Stimulated activated CD8-positive, alpha-beta memory T cell treated with anti-CD3 and anti-CD28 coated beads, Interleukin-4, amount 100 ng/mL, for 1 hour (primary cell): ENCODE results near the gene OGFR.

Experiments
- DNase-seq, 2 donors: peaks; one replicate each; pipeline ENCODE4 v3.0.0-alpha.2; 2020; ENCODE audit warnings: low read depth in 2 of 2, low spot score in 1 of 2

The OGFR gene

GRCh38 chr20:62814060-62814708, 9.5 kb downstream of the OGFR start:
- DNase-seq: no peak

DNA sequence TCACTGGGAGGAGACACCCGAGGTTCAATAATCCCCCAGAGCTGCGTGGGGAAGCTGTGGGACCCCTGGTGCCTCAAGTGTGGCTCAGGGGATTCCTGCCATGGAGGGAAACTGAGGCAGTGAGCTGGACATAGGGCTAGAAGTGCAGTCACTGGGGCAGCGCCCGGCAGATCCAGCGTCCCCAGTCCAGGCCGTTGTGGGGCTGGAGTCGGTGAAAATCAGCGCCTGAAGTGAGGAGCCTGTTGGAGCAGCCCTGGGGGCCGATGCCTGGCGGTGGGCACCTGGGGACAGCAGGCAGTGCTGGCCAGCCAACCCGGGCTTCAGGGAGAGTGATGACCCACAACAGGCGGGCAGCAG, 10.1 kb downstream of the OGFR start:
- DNase-seq: no peak

DNA sequence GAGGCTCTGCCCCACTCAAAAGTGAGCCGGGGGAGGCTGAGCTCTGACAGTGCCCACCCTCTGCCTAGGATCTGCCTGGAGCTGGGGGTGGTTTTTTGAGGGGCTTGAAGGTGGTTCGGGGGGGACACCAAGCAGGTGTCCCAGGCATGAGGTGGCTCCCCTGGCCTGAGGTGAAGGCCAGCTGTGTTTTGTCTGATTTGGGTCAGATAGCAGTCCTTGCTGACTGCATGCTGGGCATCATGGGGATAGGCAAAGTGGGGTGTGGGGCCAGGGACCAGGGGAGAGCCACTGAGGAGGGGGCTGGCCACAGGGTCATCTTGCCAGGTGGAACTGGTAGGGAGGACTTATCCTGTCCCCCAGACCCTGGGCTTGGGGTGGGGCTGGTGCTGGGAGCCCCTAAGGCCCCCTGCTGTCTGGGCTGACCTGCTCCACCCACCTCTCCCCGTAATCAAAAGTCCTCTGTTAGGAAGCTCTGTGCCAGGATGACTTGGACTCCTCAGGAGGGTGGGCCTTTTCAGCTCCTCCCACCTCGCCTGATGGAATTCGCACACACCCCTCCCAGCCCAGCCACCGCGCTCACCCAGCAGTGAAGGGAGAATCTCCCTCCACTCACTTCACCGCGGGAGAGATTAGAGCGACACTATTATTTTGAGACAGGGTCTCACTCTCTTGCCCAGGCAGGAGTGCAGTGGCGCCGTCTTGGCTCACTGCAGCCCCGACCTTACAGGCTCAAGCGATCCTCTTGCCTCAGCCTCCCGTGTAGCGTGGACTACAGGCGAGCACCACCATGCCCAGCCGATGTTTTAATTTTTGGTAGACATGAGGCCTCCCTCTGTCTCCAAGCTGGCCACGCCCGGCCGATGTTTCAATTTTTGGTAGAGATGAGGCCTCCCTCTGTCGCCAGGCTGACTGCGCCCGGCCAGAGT, 10.7 kb downstream of the OGFR start:
- no peak for DNase-seq

GRCh38 chr20:62816031-62816883, 11.6 kb downstream of the OGFR start:
- no peak for DNase-seq

GRCh38 chr20:62816884-62817873, 12.5 kb downstream of the OGFR start, which contains the start of gene COL9A3:
Gene COL9A3 (plus strand): TSS chr20:62817050. CDS start chr20:62817065, 15 bp downstream.
- no peak for DNase-seq

- DNase-seq: no peak
Observed at GRCh38 chr20:62817975-62818591, 13.4 kb downstream of the OGFR start.

GRCh38 chr20:62818592-62819493, 14.2 kb downstream of the OGFR start:
- no peak for DNase-seq

- no peak for DNase-seq
Observed at GRCh38 chr20:62819494-62820174, 15.0 kb downstream of the OGFR start.

GRCh38 chr20:62820208-62820961, 15.8 kb downstream of the OGFR start:
- DNase-seq: no peak

DNA sequence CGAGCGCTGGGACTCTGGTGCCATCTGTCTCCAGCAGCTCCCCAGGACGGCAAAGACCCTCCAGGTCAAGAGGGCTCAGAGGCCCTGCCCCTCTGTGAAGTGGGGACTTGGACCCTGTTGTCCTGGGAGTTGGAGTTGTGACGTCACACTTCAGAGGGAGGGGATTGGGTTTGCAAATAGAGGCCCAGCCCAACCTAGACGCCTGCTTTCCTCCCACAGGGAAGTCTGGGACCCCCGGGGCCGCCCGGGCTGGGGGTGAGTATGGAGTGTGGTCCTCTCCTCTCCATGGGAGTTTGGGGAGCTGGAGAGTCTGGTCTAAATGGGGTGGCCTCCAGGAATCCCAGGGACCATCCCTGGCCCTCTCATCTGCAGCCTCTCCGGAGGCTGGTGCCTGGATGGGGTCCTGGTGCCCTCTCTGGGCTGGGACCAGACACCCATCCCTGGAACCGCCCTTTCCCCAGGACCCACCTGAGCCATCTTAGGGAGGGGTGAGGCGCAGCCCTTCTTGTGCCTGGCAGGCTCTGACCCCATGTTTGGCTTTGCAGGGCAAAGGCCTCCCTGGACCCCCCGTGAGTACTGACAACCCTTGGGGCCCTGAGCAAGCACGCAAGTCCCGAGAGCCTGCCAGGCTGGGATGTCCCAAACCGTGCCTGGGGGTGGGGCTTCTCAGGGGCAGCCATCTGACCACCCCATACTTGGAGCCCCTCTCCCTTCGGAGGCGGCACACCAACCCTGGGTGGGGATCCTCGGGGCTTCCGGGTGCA, 16.5 kb downstream of the OGFR start:
- no peak for DNase-seq

DNA sequence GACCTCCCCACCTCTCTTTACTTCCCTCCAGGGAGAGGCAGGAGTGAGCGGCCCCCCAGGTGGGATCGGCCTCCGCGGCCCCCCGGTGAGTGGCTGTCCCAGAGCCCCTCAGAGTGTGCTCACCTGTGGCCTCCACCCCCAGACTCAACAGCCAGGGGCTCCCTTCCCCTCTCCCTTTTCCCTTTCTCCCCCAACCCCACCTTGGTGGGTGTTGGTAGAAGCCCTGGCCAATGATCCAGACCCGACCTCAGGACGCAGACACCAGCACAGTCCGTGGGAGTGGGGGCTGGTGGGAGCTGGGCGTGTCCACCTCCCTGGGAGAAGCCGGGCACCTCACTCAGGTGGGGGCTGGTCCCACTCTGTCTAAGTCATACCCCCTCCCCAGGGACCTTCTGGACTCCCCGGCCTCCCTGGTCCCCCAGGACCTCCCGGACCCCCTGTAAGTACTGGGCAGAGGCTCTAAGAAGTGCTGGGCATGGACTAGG, 17.1 kb downstream of the OGFR start:
- no peak for DNase-seq

- no peak for DNase-seq
Observed at GRCh38 chr20:62822239-62822787, 17.7 kb downstream of the OGFR start.

- DNase-seq: no peak
Observed at GRCh38 chr20:62822788-62823651, 18.4 kb downstream of the OGFR start.

GRCh38 chr20:62823688-62824475, 19.2 kb downstream of the OGFR start:
- DNase-seq: no peak
